MM.1S (cell line): ENCODE measurements around the gene DCDC2C.

Experiments
- CTCF ChIP-seq: fragments of 300-600 bp; sonication (generic); IDR thresholded peaks from 2 replicates; pipeline ENCODE4 v1.5.1; 2016; ENCODE audit warnings: antibody characterized with exemption, low read length, mixed read lengths
- EZH2 ChIP-seq: fragments of 300-600 bp; sonication (generic); optimal IDR thresholded peaks from 2 replicates; pipeline ENCODE3; 2017; ENCODE audit warnings: low read depth, mild to moderate bottlenecking, antibody characterized with exemption, low read length, mixed read lengths

GRCh38 chr2:3751806-3752205 lies 48.4 kb downstream of the DCDC2C start:
- TF ChIP-seq CTCF (no peak), EZH2 (no peak)
